Stimulated activated CD8-positive, alpha-beta memory T cell treated with anti-CD3 and anti-CD28 coated beads, Interleukin-7, amount 100 ng/mL, for 4 hours (primary cell): Measurements from ENCODE around the gene BCOR.

ENCODE experiments used
- DNase-seq, 2 donors: peaks; one replicate each; pipeline ENCODE4 v3.0.0-alpha.2; 2020; ENCODE audit warnings: low read depth in 2 of 2

Gene BCOR

GRCh38 chrX:40003428-40004245, 94.1 kb downstream of the BCOR start:
- DNase-seq = no peak

GRCh38 chrX:40003071-40003427, 94.7 kb downstream of the BCOR start:
- no peak for DNase-seq
